Activated T-helper 1 cell treated with anti-CD3 and anti-CD28 coated beads, Interleukin-12 subunit alpha, Interleukin-12 subunit beta, Interleukin-2, Interleukin-4 antibody, amounts not matched to agents 30 ng/mL and 10 ng/mL and 1 ng/mL, durations not matched to agents 14 hours and 24 hours and 36 hours (primary cell): ENCODE data around the gene CPD. TPM values are rescaled to one million over a fixed set of nuclear protein-coding genes. Genes with fewer than 3 reads are reported as not detected.
A peak's percentile ranks its signal among the peaks of the same experiment; 100 is the strongest.

Experiments
- DNase-seq: peaks from one replicate; pipeline ENCODE4 v3.0.0; 2021; ENCODE audit warnings: low spot score
- H3K27ac Mint-ChIP-seq: one replicate; pipeline ENCODE4 v1.8.0; 2021; ENCODE audit warnings: mild to moderate bottlenecking, mixed read lengths
- H3K27me3 Mint-ChIP-seq: one replicate; pipeline ENCODE4 v1.8.0; 2022; ENCODE audit warnings: mild to moderate bottlenecking, moderate library complexity, mixed read lengths; ENCODE audit not compliant: insufficient read depth
- H3K36me3 Mint-ChIP-seq: one replicate; pipeline ENCODE4 v1.8.0; 2021; ENCODE audit warnings: low read depth, mixed read lengths
- H3K4me1 Mint-ChIP-seq: one replicate; pipeline ENCODE4 v1.8.0; 2021; ENCODE audit warnings: low read depth, mixed read lengths
- H3K4me3 Mint-ChIP-seq: one replicate; pipeline ENCODE4 v1.8.0; 2021; ENCODE audit warnings: mild to moderate bottlenecking, moderate library complexity, mixed read lengths
- H3K9me3 Mint-ChIP-seq: one replicate; pipeline ENCODE4 v1.8.0; 2021; ENCODE audit warnings: mixed read lengths
- intact Hi-C: fragments of 100-400 bp; cut with micrococcal nuclease; formaldehyde crosslinking; loops from one replicate; pipeline ENCODE4 v1.15.1; 2024
- total RNA-seq: library from RNA; stranded (reverse); gene quantifications from 2 replicates; pipeline ENCODE4 v1.2.3, GENCODE V29; 2022

CPD gene
- total RNA-seq, 1 donor from 2014 or later, result 29.7 TPM

GRCh38 chr17:30360086-30360808, 18.5 kb upstream of the CPD start:
- no peaks in the 10 kb centered on the region for H3K27me3 Mint-ChIP-seq
- peaks cover 26% of the 10 kb centered on the region for H3K4me1 Mint-ChIP-seq
- H3K4me3 Mint-ChIP-seq, result no peak overlapping the region
- no peak for DNase-seq
- peaks cover 8% of the 10 kb centered on the region for H3K36me3 Mint-ChIP-seq
- H3K9me3 Mint-ChIP-seq, result peaks cover 19% of the 10 kb centered on the region
- H3K27ac Mint-ChIP-seq, result no peak overlapping the region
- intact Hi-C loops, result loop anchor here (5.0 to 10.0 kb wide), 2 partner anchors 188 to 655 kb away; no protein-coding TSS in a partner anchor

- Mint-ChIP-seq H3K4me3 (no peak overlapping the region), H3K9me3 (peaks cover 21% of the 10 kb centered on the region), H3K27me3 (no peaks in the 10 kb centered on the region), H3K4me1 (peaks cover 36% of the 10 kb centered on the region), H3K36me3 (peaks cover 10% of the 10 kb centered on the region), H3K27ac (no peak overlapping the region)
- no peak for DNase-seq
- intact Hi-C loops, result loop anchor here (5.0 to 10.0 kb wide), 2 partner anchors 190 to 657 kb away; no protein-coding TSS in a partner anchor
These were observed 16.9 kb upstream of the CPD start for GRCh38 chr17:30361766-30362279.

- Mint-ChIP-seq H3K27ac (peak overlapping the region; percentile 90), H3K4me3 (peak overlapping the region; percentile 44), H3K4me1 (peaks cover 36% of the 10 kb centered on the region), H3K9me3 (peaks cover 21% of the 10 kb centered on the region), H3K36me3 (peaks cover 10% of the 10 kb centered on the region), H3K27me3 (no peaks in the 10 kb centered on the region)
- DNase-seq, result peak; percentile 84
- intact Hi-C loops, result loop anchor here (1.0 to 10.0 kb wide), 11 partner anchors 9 to 659 kb away; partner anchors contain the start of genes BLMH, CPD and GOSR1
These were observed 15.0 kb upstream of the CPD start for GRCh38 chr17:30363715-30364202.

GRCh38 chr17:30366536-30366935, 12.2 kb upstream of the CPD start:
- peaks cover 8% of the 10 kb centered on the region for H3K9me3 Mint-ChIP-seq
- H3K27ac Mint-ChIP-seq, result no peak overlapping the region
- intact Hi-C loops, result loop anchor here (10.0 kb wide), 1 partner anchor 662 kb away; no protein-coding TSS in a partner anchor
- peaks cover 3% of the 10 kb centered on the region for H3K36me3 Mint-ChIP-seq
- H3K4me3 Mint-ChIP-seq, result no peak overlapping the region
- DNase-seq, result no peak
- peaks cover 50% of the 10 kb centered on the region for H3K4me1 Mint-ChIP-seq
- no peaks in the 10 kb centered on the region for H3K27me3 Mint-ChIP-seq

- Mint-ChIP-seq H3K4me3 (no peak overlapping the region), H3K36me3 (peaks cover 3% of the 10 kb centered on the region), H3K9me3 (peaks cover 4% of the 10 kb centered on the region), H3K27ac (no peak overlapping the region), H3K27me3 (no peaks in the 10 kb centered on the region), H3K4me1 (peaks cover 51% of the 10 kb centered on the region)
- DNase-seq, result no peak
- intact Hi-C loops, result loop anchor here (10.0 kb wide), 1 partner anchor 664 kb away; no protein-coding TSS in a partner anchor
These were observed 9.6 kb upstream of the CPD start for GRCh38 chr17:30368912-30369720.

- Mint-ChIP-seq H3K4me1 (peaks cover 49% of the 10 kb centered on the region), H3K4me3 (no peak overlapping the region), H3K9me3 (peaks cover 4% of the 10 kb centered on the region), H3K36me3 (peaks cover 3% of the 10 kb centered on the region), H3K27me3 (no peaks in the 10 kb centered on the region), H3K27ac (no peak overlapping the region)
- no peak for DNase-seq
- intact Hi-C loops, result loop anchor here (10.0 kb wide), 3 partner anchors 455 to 1075 kb away; partner anchors contain the start of genes CRLF3 and NUFIP2
These were observed 8.7 kb upstream of the CPD start for GRCh38 chr17:30369995-30370394.

GRCh38 chr17:30372755-30373154, 6.0 kb upstream of the CPD start:
- no peaks in the 10 kb centered on the region for H3K27me3 Mint-ChIP-seq
- no peaks in the 10 kb centered on the region for H3K36me3 Mint-ChIP-seq
- DNase-seq, result no peak
- intact Hi-C loops, result loop anchor here (1.0 to 10.0 kb wide), 3 partner anchors 8 to 1078 kb away; partner anchors contain the start of genes CRLF3 and NUFIP2
- no peak overlapping the region for H3K4me3 Mint-ChIP-seq
- H3K27ac Mint-ChIP-seq, result no peak overlapping the region
- H3K4me1 Mint-ChIP-seq, result peaks cover 54% of the 10 kb centered on the region
- H3K9me3 Mint-ChIP-seq, result no peaks in the 10 kb centered on the region

- no peak for DNase-seq
- Mint-ChIP-seq H3K36me3 (peaks cover 5% of the 10 kb centered on the region), H3K27me3 (no peaks in the 10 kb centered on the region), H3K4me3 (no peak overlapping the region), H3K9me3 (no peaks in the 10 kb centered on the region), H3K27ac (no peak overlapping the region), H3K4me1 (peaks cover 60% of the 10 kb centered on the region)
- intact Hi-C loops, result loop anchor here (10.0 kb wide), 2 partner anchors 449 to 1081 kb away; partner anchors contain the start of genes CRLF3 and NUFIP2
These were observed 3.1 kb upstream of the CPD start for GRCh38 chr17:30375661-30376060.

GRCh38 chr17:30376621-30377452, 1.9 kb upstream of the CPD start:
- DNase-seq, result no peak
- peaks cover 13% of the 10 kb centered on the region for H3K36me3 Mint-ChIP-seq
- H3K4me3 Mint-ChIP-seq, result peak overlapping the region; percentile 92
- no peaks in the 10 kb centered on the region for H3K27me3 Mint-ChIP-seq
- H3K27ac Mint-ChIP-seq, result peak overlapping the region; percentile 62
- intact Hi-C loops, result loop anchor here (10.0 kb wide), 2 partner anchors 448 to 1082 kb away; partner anchors contain the start of genes CRLF3 and NUFIP2
- no peaks in the 10 kb centered on the region for H3K9me3 Mint-ChIP-seq
- H3K4me1 Mint-ChIP-seq, result peaks cover 70% of the 10 kb centered on the region

GRCh38 chr17:30377574-30378240, 1.0 kb upstream of the CPD start:
- no peaks in the 10 kb centered on the region for H3K27me3 Mint-ChIP-seq
- H3K4me1 Mint-ChIP-seq, result peaks cover 66% of the 10 kb centered on the region
- intact Hi-C loops, result loop anchor here (1.0 to 10.0 kb wide), 8 partner anchors 13 to 1083 kb away; partner anchors contain the start of genes BLMH, CRLF3, GOSR1 and NUFIP2
- peaks cover 14% of the 10 kb centered on the region for H3K36me3 Mint-ChIP-seq
- peak overlapping the region; percentile 92 for H3K4me3 Mint-ChIP-seq
- no peak for DNase-seq
- H3K27ac Mint-ChIP-seq, result peak overlapping the region; percentile 97
- H3K9me3 Mint-ChIP-seq, result no peaks in the 10 kb centered on the region

GRCh38 chr17:30378241-30378824, 394 bp upstream of the CPD start:
- Mint-ChIP-seq H3K36me3 (peaks cover 19% of the 10 kb centered on the region), H3K27me3 (no peaks in the 10 kb centered on the region), H3K4me3 (peak overlapping the region; percentile 92), H3K9me3 (no peaks in the 10 kb centered on the region), H3K4me1 (peaks cover 66% of the 10 kb centered on the region), H3K27ac (peak overlapping the region; percentile 97)
- DNase-seq, result peak; percentile 60
- intact Hi-C loops, result loop anchor here (1.0 to 10.0 kb wide), 8 partner anchors 14 to 1084 kb away; partner anchors contain the start of genes BLMH, CRLF3, GOSR1 and NUFIP2
